VCaP (cell line): ENCODE measurements around the gene CFAP221.

ENCODE experiments used
- H3K27ac ChIP-seq: fragments of 450-650 bp; 2 replicates; pipeline ENCODE4 v1.5.1; 2017
- TF ChIP-seq, protein P1 (sequence below): fragments of 450-650 bp; conservative IDR thresholded peaks from 2 replicates; pipeline ENCODE4 v1.5.1; 2017; ENCODE audit warnings: mild to moderate bottlenecking, moderate library complexity

CFAP221 gene

DNA sequence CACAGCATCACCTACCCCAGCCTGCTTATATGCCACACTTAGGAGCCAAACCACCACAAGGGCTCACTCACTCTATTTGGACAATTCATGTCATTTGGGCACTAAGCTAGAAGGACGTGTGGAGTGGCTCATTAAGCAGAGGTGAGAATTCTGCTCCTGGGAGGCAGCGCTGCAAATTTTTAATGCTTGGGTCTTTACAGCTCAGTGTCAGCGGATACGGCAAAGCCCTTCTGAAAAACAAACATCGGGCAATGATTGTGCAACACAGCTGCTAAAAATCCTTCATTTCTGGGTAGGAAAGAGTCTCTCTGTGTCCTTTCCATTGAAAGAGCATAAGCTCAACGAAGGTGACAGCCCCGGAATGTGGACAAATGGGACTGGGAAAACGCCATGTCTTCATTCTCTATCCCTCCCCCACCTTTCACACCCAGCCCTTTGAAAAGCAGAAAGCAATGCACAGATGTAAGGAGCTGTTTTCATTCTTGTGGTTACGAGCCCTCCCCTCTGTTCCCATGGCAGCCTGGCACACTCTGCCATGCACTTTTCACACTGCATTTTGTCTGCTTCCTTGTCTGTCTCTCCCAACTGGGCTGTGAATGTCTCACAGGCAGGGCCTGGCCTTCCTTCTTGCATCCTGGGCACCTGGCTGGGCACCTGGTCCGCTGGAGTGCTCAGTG is 150.7 kb downstream of the CFAP221 start:
- H3K27ac ChIP-seq: no peak overlapping the region
- TF ChIP-seq, protein P1, sequence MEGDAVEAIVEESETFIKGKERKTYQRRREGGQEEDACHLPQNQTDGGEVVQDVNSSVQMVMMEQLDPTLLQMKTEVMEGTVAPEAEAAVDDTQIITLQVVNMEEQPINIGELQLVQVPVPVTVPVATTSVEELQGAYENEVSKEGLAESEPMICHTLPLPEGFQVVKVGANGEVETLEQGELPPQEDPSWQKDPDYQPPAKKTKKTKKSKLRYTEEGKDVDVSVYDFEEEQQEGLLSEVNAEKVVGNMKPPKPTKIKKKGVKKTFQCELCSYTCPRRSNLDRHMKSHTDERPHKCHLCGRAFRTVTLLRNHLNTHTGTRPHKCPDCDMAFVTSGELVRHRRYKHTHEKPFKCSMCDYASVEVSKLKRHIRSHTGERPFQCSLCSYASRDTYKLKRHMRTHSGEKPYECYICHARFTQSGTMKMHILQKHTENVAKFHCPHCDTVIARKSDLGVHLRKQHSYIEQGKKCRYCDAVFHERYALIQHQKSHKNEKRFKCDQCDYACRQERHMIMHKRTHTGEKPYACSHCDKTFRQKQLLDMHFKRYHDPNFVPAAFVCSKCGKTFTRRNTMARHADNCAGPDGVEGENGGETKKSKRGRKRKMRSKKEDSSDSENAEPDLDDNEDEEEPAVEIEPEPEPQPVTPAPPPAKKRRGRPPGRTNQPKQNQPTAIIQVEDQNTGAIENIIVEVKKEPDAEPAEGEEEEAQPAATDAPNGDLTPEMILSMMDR: no peak

DNA sequence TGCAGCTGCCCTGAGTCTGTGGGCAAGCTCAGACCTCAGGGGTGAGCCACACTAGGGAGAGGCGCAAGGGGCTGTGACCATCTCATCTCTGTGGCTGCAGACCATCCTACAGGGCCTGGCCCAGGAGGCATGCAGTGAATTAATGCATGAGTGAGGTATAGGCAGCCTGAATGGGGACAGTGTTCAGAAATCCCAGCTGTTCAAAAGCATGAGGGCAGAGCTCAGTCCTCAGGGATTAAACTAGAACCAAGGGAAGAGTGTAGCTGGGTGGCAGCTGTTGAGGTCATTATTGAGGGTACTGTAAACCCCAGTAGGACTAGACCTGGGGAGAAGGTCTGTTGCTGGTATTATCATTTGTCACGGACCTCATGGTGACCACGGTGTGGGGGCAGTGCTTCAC is 151.8 kb downstream of the CFAP221 start:
- TF ChIP-seq, protein P1: no peak
- H3K27ac ChIP-seq: no peak overlapping the region

DNA sequence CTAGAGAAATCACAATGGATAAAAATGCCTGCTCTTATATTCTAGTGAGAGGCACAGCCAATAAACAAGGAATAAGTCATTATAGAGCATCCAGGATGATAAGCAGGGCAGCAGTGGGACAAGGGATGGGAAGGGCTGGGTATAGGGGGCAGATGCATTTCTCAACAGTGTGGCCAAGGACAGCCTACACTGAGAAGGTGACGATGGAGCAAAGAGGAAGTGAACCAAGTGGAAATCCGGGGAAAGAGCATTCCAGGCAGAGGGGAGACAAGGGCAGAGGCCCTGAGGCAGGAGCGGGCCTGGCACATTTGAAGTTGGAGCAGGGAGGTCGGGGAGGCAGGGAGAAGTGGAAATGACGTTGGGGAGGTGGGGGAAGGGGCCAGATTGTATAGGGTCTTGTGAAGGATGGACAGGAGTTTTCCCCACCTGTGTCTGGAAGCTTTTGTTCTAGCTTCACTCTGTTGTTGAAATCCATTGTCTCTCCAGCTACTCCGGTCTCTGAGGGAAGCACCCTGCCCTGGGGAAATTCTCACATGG is 152.3 kb downstream of the CFAP221 start:
- TF ChIP-seq, protein P1: no peak

DNA sequence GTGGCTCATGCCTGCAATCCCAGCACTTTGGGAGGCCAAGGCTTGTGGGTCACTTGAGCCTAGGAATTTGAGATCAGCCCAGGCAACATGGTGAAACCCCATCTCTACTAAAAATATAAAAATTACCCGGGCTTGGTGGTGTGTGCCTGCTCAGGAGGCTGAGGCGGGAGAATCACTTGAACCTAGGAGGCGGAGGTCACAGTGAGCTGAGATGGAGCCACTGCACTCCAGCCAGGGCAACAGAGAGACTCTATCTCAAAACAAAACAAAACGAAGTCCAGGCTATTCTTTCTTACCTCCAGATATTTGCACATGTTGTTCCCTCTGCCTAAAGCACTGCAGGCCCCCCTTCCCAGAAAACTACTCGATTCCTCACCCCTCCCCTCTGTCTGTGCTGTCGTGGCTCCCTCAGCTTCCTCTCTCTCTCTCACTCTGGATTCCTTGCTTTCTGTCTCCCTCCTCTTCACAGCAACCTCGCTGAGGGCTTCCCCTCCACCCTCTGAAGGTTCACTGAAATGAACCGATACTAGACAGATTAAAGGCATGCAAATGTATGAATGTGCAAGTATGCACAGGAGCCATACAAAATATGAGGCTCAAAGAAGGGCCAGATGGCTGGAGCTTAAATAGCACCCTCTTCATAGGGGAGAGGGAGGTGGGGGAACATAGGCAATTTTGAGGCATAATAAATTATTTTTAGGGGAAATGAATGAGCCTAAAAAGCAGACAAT is 153.2 kb downstream of the CFAP221 start:
- TF ChIP-seq, protein P1: no peak
- no peak overlapping the region for H3K27ac ChIP-seq

More for the DNA sequence above, 152.3 kb downstream of the CFAP221 start:
- no peak overlapping the region for H3K27ac ChIP-seq

GRCh38 chr2:119698246-119698645 is 154.0 kb downstream of the CFAP221 start:
- no peak overlapping the region for H3K27ac ChIP-seq
- TF ChIP-seq, protein P1: no peak

GRCh38 chr2:119699016-119699606 is 154.9 kb downstream of the CFAP221 start:
- TF ChIP-seq, protein P1: no peak
- H3K27ac ChIP-seq: no peak overlapping the region

DNA sequence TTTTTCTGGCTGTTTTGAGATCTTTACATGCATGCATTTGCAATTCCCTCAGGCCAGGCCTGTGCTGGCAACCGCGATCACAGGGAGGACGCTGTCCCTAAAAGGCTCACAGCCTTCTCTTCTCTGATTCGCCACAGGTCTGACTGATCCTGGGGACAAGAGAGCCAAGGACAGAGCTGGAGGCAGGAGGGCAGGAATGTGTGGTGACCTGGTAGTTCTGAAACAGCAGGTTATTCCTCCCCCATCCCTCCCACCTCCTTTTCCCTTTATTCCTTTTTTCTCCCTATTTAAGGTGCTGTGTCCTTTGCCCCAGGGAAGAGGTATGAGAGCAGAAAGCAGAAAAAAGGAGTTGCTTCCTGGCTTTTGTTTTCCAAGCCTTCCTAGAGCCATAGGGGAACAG is 156.6 kb downstream of the CFAP221 start:
- H3K27ac ChIP-seq: no peak overlapping the region
- TF ChIP-seq, protein P1: no peak
